A673 (cell line): ENCODE data around the gene EIF5AL1. TPM values are rescaled to one million over a fixed set of nuclear protein-coding genes. Genes with fewer than 3 reads are reported as not detected.
"Not testable (repeated sequence)": the region's sequence is repeated elsewhere in the genome, so short reads cannot be mapped to it uniquely, and the experiment has no call there.

Experiments used
- BruUV-seq: library from RNA; stranded (reverse); fragments of 400-500 nt; replicated peaks from 2 replicates; lab custom pipeline; 2021; lab: Mats Ljungman, UMichigan
- CTCF ChIA-PET: fragments of 300-600 bp; sonication (Branson Sonifier 250); formaldehyde crosslinking; loops from one replicate; lab custom pipeline; 2022; ENCODE audit warnings: antibody characterized with exemption; lab: Charles Lee
- POLR2A ChIA-PET: fragments of 300-600 bp; sonication (Branson Sonifier 250); formaldehyde crosslinking; loops from one replicate; lab custom pipeline; 2022; ENCODE audit warnings: antibody characterized with exemption; ENCODE audit not compliant: low non-redundant PET; lab: Charles Lee
- DNase-seq: peaks from one replicate; pipeline ENCODE4 v3.0.0-alpha.2; 2015; ENCODE audit warnings: low spot score
- H3K27ac ChIP-seq: fragments of 200-600 bp; sonication (generic); 2 replicates; pipeline ENCODE4 v1.5.1; 2016; ENCODE audit warnings: mixed run types, low read depth, mild to moderate bottlenecking, mixed read lengths, antibody characterized with exemption, low read length; ENCODE audit not compliant: poor library complexity, severe bottlenecking
- H3K27me3 ChIP-seq: fragments of 200-600 bp; sonication (generic); replicated peaks from 2 replicates; pipeline ENCODE4 v1.6.1; 2017; ENCODE audit warnings: mixed run types, low read depth, mild to moderate bottlenecking, mixed read lengths, antibody characterized with exemption, low read length; ENCODE audit not compliant: insufficient read depth, poor library complexity
- H3K36me3 ChIP-seq: fragments of 200-600 bp; sonication (generic); 2 replicates; pipeline ENCODE4 v1.6.1; 2016; ENCODE audit warnings: mixed run types, mild to moderate bottlenecking, mixed read lengths, antibody characterized with exemption, low read length; ENCODE audit not compliant: insufficient read depth, poor library complexity, severe bottlenecking
- H3K4me1 ChIP-seq: fragments of 200-600 bp; sonication (generic); 2 replicates; pipeline ENCODE4 v1.6.1; 2017; ENCODE audit warnings: mixed run types, mild to moderate bottlenecking, mixed read lengths, antibody characterized with exemption, low read length; ENCODE audit not compliant: insufficient read depth, poor library complexity, severe bottlenecking
- H3K4me3 ChIP-seq: fragments of 200-600 bp; sonication (generic); 2 replicates; pipeline ENCODE4 v1.5.1; 2016; ENCODE audit warnings: low read depth, mixed run types, mild to moderate bottlenecking, mixed read lengths, low read length; ENCODE audit not compliant: poor library complexity, severe bottlenecking
- H3K9me3 ChIP-seq: fragments of 200-600 bp; sonication (generic); 2 replicates; pipeline ENCODE4 v1.6.1; 2016; ENCODE audit warnings: mixed run types, low read depth, mild to moderate bottlenecking, mixed read lengths, antibody characterized with exemption, low read length; ENCODE audit not compliant: poor library complexity, severe bottlenecking
- CTCF ChIP-seq: fragments of 300-800, 200-600 bp; sonication (generic); conservative IDR thresholded peaks from 2 replicates; pipeline ENCODE4 v1.5.1; 2017; ENCODE audit warnings: low read depth, mild to moderate bottlenecking, antibody characterized with exemption, low read length, moderate library complexity, mixed read lengths
- EZH2 ChIP-seq: fragments of 200-600 bp; sonication (generic); IDR thresholded peaks from 2 replicates; pipeline ENCODE4 v1.6.1; 2017; ENCODE audit warnings: borderline replicate concordance, low read depth, mild to moderate bottlenecking, mixed read lengths, antibody characterized with exemption, low read length; ENCODE audit not compliant: poor library complexity, severe bottlenecking
- intact Hi-C: fragments of 100-400 bp; cut with micrococcal nuclease; formaldehyde crosslinking; loops from one replicate; pipeline ENCODE4 v1.10.0; 2022; ENCODE audit not compliant: unreplicated experiment
- total RNA-seq: library from RNA; stranded (reverse); gene quantifications from 2 replicates; pipeline ENCODE4 v1.2.3, GENCODE V29; 2021

Gene EIF5AL1
- total RNA-seq, 1 experiment from 2014 or later = 2.7 TPM

GRCh38 chr10:79533903-79534175, 21.5 kb downstream of the EIF5AL1 start:
- intact Hi-C loops = loop anchor here (10.0 kb wide), 1 partner anchor 511 kb away; no protein-coding TSS in a partner anchor
- H3K27me3 ChIP-seq, H3K27ac ChIP-seq, H3K36me3 ChIP-seq, H3K4me1 ChIP-seq, POLR2A ChIA-PET, DNase-seq, CTCF ChIA-PET, H3K4me3 ChIP-seq, BruUV-seq, H3K9me3 ChIP-seq: not testable (repeated sequence)

- CTCF ChIA-PET, DNase-seq, H3K9me3 ChIP-seq, H3K4me3 ChIP-seq, BruUV-seq, H3K27me3 ChIP-seq, H3K4me1 ChIP-seq, H3K36me3 ChIP-seq, POLR2A ChIA-PET, H3K27ac ChIP-seq: not testable (repeated sequence)
- intact Hi-C loops = loop anchor here (10.0 kb wide), 1 partner anchor 506 kb away; no protein-coding TSS in a partner anchor
Observed at GRCh38 chr10:79538311-79538710, 26.0 kb downstream of the EIF5AL1 start.

GRCh38 chr10:79540930-79541329, 28.6 kb downstream of the EIF5AL1 start:
- H3K27me3 ChIP-seq, H3K27ac ChIP-seq, BruUV-seq, H3K4me3 ChIP-seq, POLR2A ChIA-PET, H3K36me3 ChIP-seq, CTCF ChIA-PET, intact Hi-C loops, DNase-seq, H3K9me3 ChIP-seq, H3K4me1 ChIP-seq: not testable (repeated sequence)

GRCh38 chr10:79542626-79543025, 30.3 kb downstream of the EIF5AL1 start:
- no TSS peak for BruUV-seq
- intact Hi-C loops = no loop called here
- Histone ChIP-seq H3K9me3 (no peaks in the 10 kb centered on the region), H3K4me1 (no peaks in the 10 kb centered on the region), H3K4me3 (no peak overlapping the region), H3K27ac (no peak overlapping the region), H3K36me3 (no peaks in the 10 kb centered on the region), H3K27me3 (no peaks in the 10 kb centered on the region)
- DNase-seq = no peak
- TF ChIP-seq CTCF = no peak
- no peak for TF ChIP-seq EZH2
- ChIA-PET CTCF (no interaction called here), POLR2A (no interaction called here)

GRCh38 chr10:79544408-79544807, 32.1 kb downstream of the EIF5AL1 start:
- H3K4me3 ChIP-seq, DNase-seq, H3K9me3 ChIP-seq, H3K27ac ChIP-seq, CTCF ChIA-PET, POLR2A ChIA-PET, H3K36me3 ChIP-seq, H3K27me3 ChIP-seq, BruUV-seq, intact Hi-C loops, H3K4me1 ChIP-seq: not testable (repeated sequence)

- H3K4me3 ChIP-seq, H3K4me1 ChIP-seq, H3K9me3 ChIP-seq, DNase-seq, intact Hi-C loops, BruUV-seq, H3K36me3 ChIP-seq, POLR2A ChIA-PET, H3K27me3 ChIP-seq, H3K27ac ChIP-seq, CTCF ChIA-PET: not testable (repeated sequence)
Observed at GRCh38 chr10:79544926-79545659, 32.8 kb downstream of the EIF5AL1 start.

- CTCF ChIA-PET, intact Hi-C loops, H3K4me3 ChIP-seq, DNase-seq, POLR2A ChIA-PET, H3K9me3 ChIP-seq, BruUV-seq, H3K36me3 ChIP-seq, H3K4me1 ChIP-seq, H3K27me3 ChIP-seq, H3K27ac ChIP-seq: not testable (repeated sequence)
Observed at GRCh38 chr10:79547128-79547527, 34.8 kb downstream of the EIF5AL1 start.
